OCI-LY3 (cell line): ENCODE results near the gene PKD1.
A peak's percentile ranks its signal among the peaks of the same experiment; 100 is the strongest.

Source experiments
- H2AFZ ChIP-seq: fragments of 200-600, 300-600 bp; shearing (Covaris generic); 2 replicates; pipeline ENCODE4 v1.6.0; 2014; ENCODE audit warnings: antibody characterized with exemption, low read depth, low read length
- H3K27ac ChIP-seq: fragments of 200-600, 300-600 bp; sonication (generic); 2 replicates; pipeline ENCODE4 v1.5.1; 2014; ENCODE audit warnings: mild to moderate bottlenecking, low read length, moderate library complexity, mixed read lengths
- H3K27me3 ChIP-seq: fragments of 200-600, 300-600 bp; sonication (generic); 2 replicates; pipeline ENCODE4 v1.6.1; 2014; ENCODE audit warnings: low read depth, low read length, mixed read lengths
- H3K36me3 ChIP-seq: fragments of 200-600, 300-600 bp; sonication (generic); replicated peaks from 2 replicates; pipeline ENCODE3; 2014; ENCODE audit warnings: low read depth, low read length, mixed read lengths
- H3K4me1 ChIP-seq: fragments of 300-600, 200-600 bp; sonication (generic); 2 replicates; pipeline ENCODE4 v1.6.1; 2014; ENCODE audit warnings: low read length, mixed read lengths
- H3K4me2 ChIP-seq: fragments of 200-600, 300-600 bp; sonication (generic); 2 replicates; pipeline ENCODE4 v1.6.1; 2014; ENCODE audit warnings: low read length, mixed read lengths
- H3K4me3 ChIP-seq: fragments of 300-600, 200-600 bp; sonication (generic); 2 replicates; pipeline ENCODE4 v1.5.1; 2014; ENCODE audit warnings: antibody characterized with exemption, mild to moderate bottlenecking, low read length, moderate library complexity
- H3K79me2 ChIP-seq: fragments of 300-600, 200-600 bp; shearing (Covaris generic); 2 replicates; pipeline ENCODE4 v1.6.1; 2014; ENCODE audit warnings: mild to moderate bottlenecking, low read length, mixed read lengths
- H3K9ac ChIP-seq: fragments of 300-600, 200-600 bp; shearing (Covaris generic); 2 replicates; pipeline ENCODE4 v1.6.0; 2014; ENCODE audit warnings: mild to moderate bottlenecking, low read length, moderate library complexity
- H3K9me3 ChIP-seq: fragments of 200-600, 300-600 bp; shearing (Covaris generic); 2 replicates; pipeline ENCODE4 v1.6.1; 2014; ENCODE audit warnings: low read length, mixed read lengths; ENCODE audit not compliant: insufficient read depth
- H4K20me1 ChIP-seq: fragments of 200-600, 300-600 bp; sonication (generic); 2 replicates; pipeline ENCODE4 v1.6.1; 2016; ENCODE audit warnings: low read length, mixed read lengths; ENCODE audit not compliant: insufficient read depth
- EZH2phosphoT487 ChIP-seq: fragments of 200-600 bp; shearing (Covaris generic); IDR thresholded peaks from 2 replicates; pipeline ENCODE4 v1.6.1; 2018; ENCODE audit warnings: antibody characterized with exemption, mixed run types, low read depth
- TF ChIP-seq, protein P1 (sequence below): fragments of 200-600, 300-600 bp; sonication (generic); IDR thresholded peaks from 2 replicates; pipeline ENCODE4 v1.5.1; 2014; ENCODE audit warnings: antibody characterized with exemption, low read length, low read depth

The PKD1 gene

DNA sequence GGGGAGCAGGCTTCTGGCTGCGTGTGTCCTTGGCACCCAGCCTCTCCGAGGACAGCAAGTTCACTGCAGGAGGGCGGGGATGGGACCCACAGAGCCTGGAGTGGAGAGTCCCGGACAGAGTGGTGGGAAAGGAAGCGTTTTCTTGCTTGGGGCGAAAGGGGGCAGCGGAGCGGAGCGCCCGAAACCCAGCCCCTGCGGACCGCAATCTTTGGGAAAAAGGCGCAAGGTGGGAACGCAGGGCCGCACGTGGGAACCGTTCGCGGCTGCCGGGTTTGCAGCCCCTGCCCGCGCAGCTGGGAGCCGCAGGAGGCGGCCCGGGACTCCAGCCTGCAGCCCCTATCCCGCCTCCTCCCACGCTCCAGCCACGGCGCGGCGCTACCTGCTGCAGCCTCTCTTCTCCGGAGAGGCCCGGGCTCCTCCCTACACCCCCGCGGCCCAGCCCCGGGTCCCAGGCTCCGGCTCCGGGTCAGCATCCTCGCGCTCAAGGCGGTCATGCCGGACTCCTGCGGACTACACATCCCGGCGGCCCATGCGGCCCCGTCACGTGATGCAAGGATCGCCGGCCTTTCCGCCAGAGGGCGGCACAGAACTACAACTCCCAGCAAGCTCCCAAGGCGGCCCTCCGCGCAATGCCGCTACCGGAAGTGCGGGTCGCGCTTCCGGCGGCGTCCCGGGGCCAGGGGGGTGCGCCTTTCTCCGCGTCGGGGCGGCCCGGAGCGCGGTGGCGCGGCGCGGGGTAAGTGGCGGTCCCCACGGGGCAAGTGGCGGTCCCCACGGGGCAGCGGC is 88.2 kb downstream of the PKD1 start, which contains the start of the genes NTHL1 and TSC2:
NTHL1 (minus strand) TSS at position 505 of the 786 bp plus-strand sequence; CDS start at position 494, 11 bp downstream.
TSC2 (plus strand) TSS at position 656 of the 786 bp plus-strand sequence. CDS start 631 bp downstream, outside the sequence.
- H3K27ac ChIP-seq: no peak within 1 kb of the TSS
- peak within 1 kb of the TSS; percentile 96 for H3K4me2 ChIP-seq
- no peak for TF ChIP-seq EZH2phosphoT487
- TF ChIP-seq, protein P1, sequence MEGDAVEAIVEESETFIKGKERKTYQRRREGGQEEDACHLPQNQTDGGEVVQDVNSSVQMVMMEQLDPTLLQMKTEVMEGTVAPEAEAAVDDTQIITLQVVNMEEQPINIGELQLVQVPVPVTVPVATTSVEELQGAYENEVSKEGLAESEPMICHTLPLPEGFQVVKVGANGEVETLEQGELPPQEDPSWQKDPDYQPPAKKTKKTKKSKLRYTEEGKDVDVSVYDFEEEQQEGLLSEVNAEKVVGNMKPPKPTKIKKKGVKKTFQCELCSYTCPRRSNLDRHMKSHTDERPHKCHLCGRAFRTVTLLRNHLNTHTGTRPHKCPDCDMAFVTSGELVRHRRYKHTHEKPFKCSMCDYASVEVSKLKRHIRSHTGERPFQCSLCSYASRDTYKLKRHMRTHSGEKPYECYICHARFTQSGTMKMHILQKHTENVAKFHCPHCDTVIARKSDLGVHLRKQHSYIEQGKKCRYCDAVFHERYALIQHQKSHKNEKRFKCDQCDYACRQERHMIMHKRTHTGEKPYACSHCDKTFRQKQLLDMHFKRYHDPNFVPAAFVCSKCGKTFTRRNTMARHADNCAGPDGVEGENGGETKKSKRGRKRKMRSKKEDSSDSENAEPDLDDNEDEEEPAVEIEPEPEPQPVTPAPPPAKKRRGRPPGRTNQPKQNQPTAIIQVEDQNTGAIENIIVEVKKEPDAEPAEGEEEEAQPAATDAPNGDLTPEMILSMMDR: 0 out of 2 replicates have a peak, but pooled peaks have one; percentile 8
- H3K9me3 ChIP-seq: no peaks in the 10 kb centered on the region
- no peaks in the 10 kb centered on the region for H3K36me3 ChIP-seq
- no peaks in the 10 kb centered on the region for H3K27me3 ChIP-seq
- peaks cover 18% of the 10 kb centered on the region for H3K79me2 ChIP-seq
- peak within 1 kb of the TSS; percentile 72 for H3K9ac ChIP-seq
- peak within 1 kb of the TSS; percentile 30; the same call in 1 of the 2 replicates for H2AFZ ChIP-seq
- H4K20me1 ChIP-seq: no peaks in the 10 kb centered on the region
- H3K4me1 ChIP-seq: peaks cover 23% of the 10 kb centered on the region
- peak within 1 kb of the TSS; percentile 94 for H3K4me3 ChIP-seq

DNA sequence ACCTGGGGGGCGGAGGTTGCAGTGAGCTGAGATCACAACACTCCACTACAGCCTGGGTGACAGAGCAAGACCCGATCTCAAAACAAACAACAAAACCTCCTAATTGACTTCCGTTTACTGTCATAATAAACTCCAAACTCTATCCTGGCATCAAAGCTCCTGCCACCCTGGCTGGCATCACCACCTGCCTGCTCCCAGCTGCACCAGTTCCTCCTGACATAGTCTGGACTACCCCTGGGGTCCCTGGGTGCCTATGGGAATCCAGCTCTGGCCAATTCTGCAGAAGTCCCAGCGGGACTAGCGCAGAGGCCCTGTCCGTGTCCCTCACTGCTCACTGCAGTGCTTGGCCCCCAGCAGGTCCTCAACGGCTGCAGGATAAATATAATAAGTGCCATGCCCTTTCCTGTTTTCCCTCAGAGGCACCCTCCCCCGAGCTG is 88.8 kb downstream of the PKD1 start:
- Histone ChIP-seq H3K36me3 (no peaks in the 10 kb centered on the region), H3K27me3 (no peaks in the 10 kb centered on the region), H3K9ac (peak overlapping the region; percentile 72), H4K20me1 (no peaks in the 10 kb centered on the region), H3K4me1 (peaks cover 23% of the 10 kb centered on the region), H3K9me3 (no peaks in the 10 kb centered on the region), H3K79me2 (peaks cover 18% of the 10 kb centered on the region), H3K4me2 (peak overlapping the region; percentile 88), H2AFZ (0 out of 2 replicates have a peak overlapping the region, but pooled peaks have one; percentile 30), H3K27ac (no peak overlapping the region), H3K4me3 (peak overlapping the region; percentile 94)
- no peak for TF ChIP-seq EZH2phosphoT487
- TF ChIP-seq, protein P1: no peak

DNA sequence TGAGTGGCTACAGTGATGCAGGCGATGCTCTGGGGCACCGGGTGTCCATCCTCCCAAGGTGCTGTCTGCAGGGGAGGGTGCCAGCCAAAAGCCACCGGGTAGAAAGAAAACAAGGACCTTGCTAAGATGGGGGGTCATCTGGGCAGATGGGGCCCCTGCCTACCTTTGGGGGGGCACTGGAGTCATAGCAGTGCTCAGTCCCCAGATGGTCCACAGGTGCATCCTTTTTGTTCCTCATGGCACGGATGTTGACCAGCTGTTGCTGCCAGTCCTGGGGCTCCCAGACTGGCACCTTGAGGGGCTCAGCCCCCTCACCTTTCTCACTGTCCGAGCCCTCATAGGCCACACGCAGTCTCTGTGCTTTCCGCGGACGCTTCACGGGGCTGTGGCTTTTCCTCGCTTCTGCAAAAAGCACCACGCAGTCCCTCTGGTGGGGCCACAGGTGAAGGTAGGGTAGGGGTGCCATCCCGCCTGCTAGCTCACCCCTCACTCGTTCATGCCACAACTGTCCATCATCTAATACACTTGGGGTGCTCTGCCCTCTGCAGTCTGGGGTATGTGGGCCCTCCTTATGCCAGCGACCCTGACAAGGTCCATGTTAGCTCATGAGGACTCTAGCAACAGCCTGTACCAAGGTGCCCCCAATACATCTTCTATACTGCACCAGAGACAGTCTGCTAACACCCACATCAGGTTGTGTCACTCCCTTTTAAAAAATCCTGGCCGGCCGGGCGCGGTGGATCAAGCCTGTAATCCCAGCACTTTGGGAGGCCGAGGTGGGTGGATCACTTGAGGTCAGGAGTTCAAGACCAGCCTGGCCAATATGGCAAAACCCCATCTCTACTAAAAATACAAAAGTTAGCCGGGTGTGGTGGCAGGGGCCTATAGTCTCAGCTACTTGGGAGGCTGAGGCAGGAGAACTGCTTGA is 89.5 kb downstream of the PKD1 start:
- no peak overlapping the region for H3K27ac ChIP-seq
- H3K9ac ChIP-seq: no peak overlapping the region

More for the DNA sequence above, 89.5 kb downstream of the PKD1 start:
- Histone ChIP-seq H2AFZ (no peak overlapping the region), H3K4me3 (peak overlapping the region; percentile 94), H3K4me1 (peaks cover 23% of the 10 kb centered on the region), H3K9me3 (no peaks in the 10 kb centered on the region), H3K36me3 (no peaks in the 10 kb centered on the region), H3K4me2 (peak overlapping the region; percentile 88), H3K27me3 (no peaks in the 10 kb centered on the region), H4K20me1 (no peaks in the 10 kb centered on the region), H3K79me2 (peaks cover 18% of the 10 kb centered on the region)
- TF ChIP-seq EZH2phosphoT487: no peak
- TF ChIP-seq, protein P1: no peak
